ENCODE results near the gene ZMIZ1.

Gene ZMIZ1

GRCh38 chr10:79166741-79167140 lies 98.0 kb downstream of the ZMIZ1 start:
- Histone ChIP-seq H3K27me3 (ENCODE audit: insufficient read depth, low read depth, severe bottlenecking) (no peaks in the 10 kb centered on the region), H3K36me3 (peaks cover 3% of the 10 kb centered on the region; the same call in 1 of the 2 replicates), H3K4me3 (ENCODE audit: low read depth, low read length) (no peak overlapping the region), H3K27ac (no peak overlapping the region), H3K9me3 (ENCODE audit: severe bottlenecking) (no peaks in the 10 kb centered on the region)
- DNase-seq = no peak
- TF ChIP-seq CTCF (IDR thresholded peaks at IDR 0.05; ENCODE audit: low read depth, low read length) = no peak

- H3K27me3 ChIP-seq (ENCODE audit: insufficient read depth, low read depth, severe bottlenecking) = no peaks in the 10 kb centered on the region
- H3K4me3 ChIP-seq (ENCODE audit: low read depth, low read length) = no peak overlapping the region
- no peak for DNase-seq
- no peaks in the 10 kb centered on the region for H3K9me3 ChIP-seq (ENCODE audit: severe bottlenecking)
- H3K36me3 ChIP-seq = peaks cover 3% of the 10 kb centered on the region; the same call in 1 of the 2 replicates
- H3K27ac ChIP-seq = no peak overlapping the region
- no peak for TF ChIP-seq CTCF (IDR thresholded peaks at IDR 0.05; ENCODE audit: low read depth, low read length)
Observed at GRCh38 chr10:79167537-79167936, 98.8 kb downstream of the ZMIZ1 start.

- H3K9me3 ChIP-seq (ENCODE audit: severe bottlenecking) = no peaks in the 10 kb centered on the region
- H3K27ac ChIP-seq = no peak overlapping the region
- H3K27me3 ChIP-seq (ENCODE audit: insufficient read depth, low read depth, severe bottlenecking) = no peaks in the 10 kb centered on the region
- no peak for DNase-seq
- peaks cover 3% of the 10 kb centered on the region; the same call in 1 of the 2 replicates for H3K36me3 ChIP-seq
- H3K4me3 ChIP-seq (ENCODE audit: low read depth, low read length) = no peak overlapping the region
- TF ChIP-seq CTCF (IDR thresholded peaks at IDR 0.05; ENCODE audit: low read depth, low read length) = no peak
Observed at GRCh38 chr10:79168210-79168609, 99.4 kb downstream of the ZMIZ1 start.

GRCh38 chr10:79170226-79170752 lies 101.5 kb downstream of the ZMIZ1 start:
- no peak overlapping the region for H3K27ac ChIP-seq
- no peaks in the 10 kb centered on the region for H3K9me3 ChIP-seq (ENCODE audit: severe bottlenecking)
- no peak for DNase-seq
- no peak overlapping the region for H3K4me3 ChIP-seq (ENCODE audit: low read depth, low read length)
- no peak for TF ChIP-seq CTCF (IDR thresholded peaks at IDR 0.05; ENCODE audit: low read depth, low read length)
- peaks cover 3% of the 10 kb centered on the region; the same call in 1 of the 2 replicates for H3K36me3 ChIP-seq
- no peaks in the 10 kb centered on the region for H3K27me3 ChIP-seq (ENCODE audit: insufficient read depth, low read depth, severe bottlenecking)

- H3K27me3 ChIP-seq (ENCODE audit: insufficient read depth, low read depth, severe bottlenecking) = no peaks in the 10 kb centered on the region
- H3K36me3 ChIP-seq = peaks cover 3% of the 10 kb centered on the region; the same call in 1 of the 2 replicates
- TF ChIP-seq CTCF (IDR thresholded peaks at IDR 0.05; ENCODE audit: low read depth, low read length) = no peak
- no peak overlapping the region for H3K27ac ChIP-seq
- no peak overlapping the region for H3K4me3 ChIP-seq (ENCODE audit: low read depth, low read length)
- DNase-seq = no peak
- no peaks in the 10 kb centered on the region for H3K9me3 ChIP-seq (ENCODE audit: severe bottlenecking)
Observed at GRCh38 chr10:79170993-79171392, 102.2 kb downstream of the ZMIZ1 start.

- DNase-seq = no peak
- no peak overlapping the region for H3K27ac ChIP-seq
- H3K27me3 ChIP-seq (ENCODE audit: insufficient read depth, low read depth, severe bottlenecking) = no peaks in the 10 kb centered on the region
- peaks cover 3% of the 10 kb centered on the region; the same call in 1 of the 2 replicates for H3K36me3 ChIP-seq
- no peak overlapping the region for H3K4me3 ChIP-seq (ENCODE audit: low read depth, low read length)
- TF ChIP-seq CTCF (IDR thresholded peaks at IDR 0.05; ENCODE audit: low read depth, low read length) = no peak
- H3K9me3 ChIP-seq (ENCODE audit: severe bottlenecking) = no peaks in the 10 kb centered on the region
Observed at GRCh38 chr10:79171504-79171903, 102.7 kb downstream of the ZMIZ1 start.

Data from WERI-Rb-1 (cell line).